GM20431 (cell line): ENCODE data around the gene PDE3B.

ENCODE experiments used
- in situ Hi-C: fragments of 300-500 bp; cut with MseI, MboI; formaldehyde crosslinking; loops from one replicate; pipeline ENCODE4 v1.15.0; 2020; ENCODE audit warnings: low sequenced_read_pairs; ENCODE audit not compliant: unreplicated experiment

The PDE3B gene

DNA sequence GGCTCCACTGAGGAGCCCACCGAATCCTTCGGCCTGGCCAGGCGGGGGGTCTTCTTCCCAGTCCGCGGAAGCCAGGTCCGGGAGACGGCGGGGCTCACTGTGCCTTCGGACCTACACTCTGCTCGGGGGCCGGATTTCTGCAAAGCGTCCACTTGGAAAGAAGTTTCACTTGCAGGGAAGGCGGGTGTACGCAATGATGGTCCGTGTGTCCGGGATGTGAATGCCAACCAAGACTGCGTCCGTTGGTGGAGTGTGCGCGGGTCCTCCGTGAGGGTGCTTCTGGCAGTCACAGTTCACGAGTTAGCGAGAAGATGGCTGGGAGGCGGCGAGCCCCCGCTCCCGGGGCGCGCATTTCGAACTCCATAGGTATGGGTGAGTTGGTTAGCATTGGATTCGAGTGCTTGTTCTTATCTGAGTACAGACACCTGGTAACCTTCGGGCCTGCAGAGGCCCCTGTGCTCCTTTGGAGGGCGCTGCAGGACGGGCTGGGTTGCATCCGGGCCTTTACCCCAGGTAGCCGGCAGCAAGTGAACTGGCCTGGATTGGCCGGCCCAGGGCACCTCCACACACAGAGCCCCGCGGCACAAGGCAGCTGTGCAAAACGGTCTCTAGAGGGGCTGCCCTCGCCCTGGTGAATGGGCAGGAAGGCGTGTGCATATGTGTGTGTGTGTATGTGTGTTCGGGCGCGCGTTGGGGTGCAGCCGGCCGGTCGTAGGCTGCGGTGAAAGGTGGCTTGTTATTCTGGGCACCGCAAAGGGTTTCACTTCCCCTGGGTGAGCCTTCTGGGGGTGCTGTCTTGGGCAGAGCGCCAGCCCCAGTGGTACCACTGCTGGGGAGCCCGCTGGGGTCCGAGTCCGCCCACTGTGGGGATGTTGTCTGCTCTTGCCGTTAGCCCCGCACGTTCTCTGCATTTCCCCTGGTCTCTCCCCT is 261.8 kb downstream of the PDE3B start:
- in situ Hi-C loops, result loop anchor here (25.0 kb wide), 1 partner anchor 368 kb away; no protein-coding TSS in a partner anchor

DNA sequence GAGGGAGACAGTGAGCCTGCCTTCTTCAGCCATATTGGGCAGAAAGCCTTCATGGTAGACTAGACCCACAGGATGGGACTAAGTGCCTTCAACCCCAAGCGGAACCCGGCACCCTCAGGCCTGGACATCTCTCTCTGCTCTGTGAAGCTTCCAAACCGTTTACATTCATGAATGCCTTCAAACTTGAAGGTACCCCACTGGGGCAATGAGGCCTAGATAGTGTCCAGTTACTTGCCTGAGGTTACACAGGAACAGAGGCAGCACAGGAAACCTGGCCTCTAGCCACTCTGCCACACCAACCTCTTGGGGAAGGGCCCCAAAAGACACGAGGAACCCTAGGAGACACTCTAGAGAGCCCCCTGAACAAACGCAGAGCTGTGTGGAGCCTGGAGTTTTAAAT is 263.0 kb downstream of the PDE3B start:
- in situ Hi-C loops, result loop anchor here (25.0 kb wide), 1 partner anchor 369 kb away; no protein-coding TSS in a partner anchor

DNA sequence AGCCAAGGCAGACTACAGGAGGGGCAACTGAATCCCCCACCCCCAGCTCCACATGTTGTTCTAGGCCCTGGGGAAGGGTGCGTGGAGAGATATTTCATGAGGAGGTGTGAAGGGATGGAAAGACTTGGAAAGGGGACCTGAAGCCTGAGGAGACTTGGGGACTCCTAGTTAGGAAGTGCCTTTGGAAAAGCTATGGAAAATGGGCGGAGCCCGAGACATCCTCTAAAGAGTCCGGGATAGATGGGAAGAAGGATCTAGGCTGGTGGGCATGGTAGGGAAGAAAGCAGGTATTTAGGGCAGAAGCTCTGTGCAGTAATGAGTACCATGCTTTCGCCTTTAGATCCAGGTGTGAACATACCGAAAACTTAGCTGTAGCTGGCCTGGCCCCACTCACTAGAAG is 263.4 kb downstream of the PDE3B start:
- in situ Hi-C loops, result loop anchor here (25.0 kb wide), 1 partner anchor 370 kb away; no protein-coding TSS in a partner anchor

DNA sequence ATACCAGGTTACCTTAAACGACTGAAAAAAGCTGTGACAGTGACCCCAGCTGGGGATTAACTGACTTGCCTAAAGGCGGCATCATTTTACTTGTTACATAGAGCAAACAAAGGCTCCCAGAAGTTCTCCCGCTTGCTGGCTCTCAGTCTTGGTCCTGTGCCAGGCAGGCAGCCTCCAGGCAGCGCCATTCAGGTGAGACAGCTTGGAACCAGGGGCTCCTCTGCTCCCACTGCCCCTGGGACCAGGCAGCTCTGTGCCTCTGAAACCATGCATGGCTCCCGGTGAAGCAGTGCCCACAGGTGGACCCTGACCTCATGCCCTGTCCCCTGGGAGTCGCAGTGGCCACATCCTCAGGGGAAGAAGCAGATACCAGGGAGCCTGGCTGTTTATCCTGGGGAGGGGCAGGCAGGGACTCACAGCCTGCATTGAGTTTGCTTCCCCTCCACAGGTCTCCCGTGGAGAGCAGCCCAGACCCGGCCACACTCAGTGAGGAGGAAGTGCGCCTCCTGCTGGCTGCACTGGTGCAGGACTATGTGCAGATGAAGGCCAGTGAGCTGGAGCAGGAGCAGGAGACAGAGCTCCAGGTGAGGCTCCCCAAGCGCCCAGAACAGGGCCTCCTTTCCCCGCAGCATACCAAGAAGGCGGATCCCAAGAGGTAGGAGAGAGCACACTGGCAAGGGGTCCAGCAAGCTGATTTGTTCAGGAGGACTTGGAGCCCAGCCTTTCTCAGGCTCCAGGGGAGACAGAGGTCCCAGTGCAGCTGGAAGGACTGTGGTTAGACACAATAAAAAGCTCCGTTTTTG is 264.0 kb downstream of the PDE3B start:
- in situ Hi-C loops, result loop anchor here (25.0 kb wide), 1 partner anchor 370 kb away; no protein-coding TSS in a partner anchor

DNA sequence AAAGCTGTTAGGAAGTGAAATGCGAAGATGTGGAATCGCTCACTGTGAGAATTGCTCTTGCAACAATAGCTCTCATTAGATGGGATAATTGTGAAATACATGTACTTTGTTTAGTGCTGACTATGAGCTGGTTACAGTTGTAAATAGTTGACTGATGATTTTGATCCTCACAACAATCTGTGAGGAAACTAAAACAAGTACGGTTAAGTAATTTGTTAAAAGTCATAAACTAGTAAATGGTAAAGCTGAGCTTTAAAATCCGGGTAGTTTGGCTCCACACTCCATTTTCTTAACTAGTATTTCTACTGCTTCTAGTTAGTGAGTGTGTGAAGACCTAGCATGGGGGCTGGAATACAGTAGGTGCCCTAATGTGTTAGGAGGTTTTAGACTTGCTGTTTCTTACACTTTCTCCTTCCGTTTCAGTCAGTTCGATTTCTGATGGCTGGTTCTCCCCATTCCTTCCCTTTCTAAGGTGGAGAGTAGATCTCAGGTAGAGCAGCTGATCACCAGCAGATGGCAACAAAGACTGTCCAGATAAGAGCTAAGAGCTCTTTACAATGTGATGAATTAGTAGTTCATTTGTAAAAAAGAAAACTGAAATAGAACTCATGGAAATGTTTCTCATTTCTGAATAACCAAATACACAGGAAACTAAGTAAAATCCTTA is 264.7 kb downstream of the PDE3B start:
- in situ Hi-C loops, result loop anchor here (25.0 kb wide), 1 partner anchor 371 kb away; no protein-coding TSS in a partner anchor

DNA sequence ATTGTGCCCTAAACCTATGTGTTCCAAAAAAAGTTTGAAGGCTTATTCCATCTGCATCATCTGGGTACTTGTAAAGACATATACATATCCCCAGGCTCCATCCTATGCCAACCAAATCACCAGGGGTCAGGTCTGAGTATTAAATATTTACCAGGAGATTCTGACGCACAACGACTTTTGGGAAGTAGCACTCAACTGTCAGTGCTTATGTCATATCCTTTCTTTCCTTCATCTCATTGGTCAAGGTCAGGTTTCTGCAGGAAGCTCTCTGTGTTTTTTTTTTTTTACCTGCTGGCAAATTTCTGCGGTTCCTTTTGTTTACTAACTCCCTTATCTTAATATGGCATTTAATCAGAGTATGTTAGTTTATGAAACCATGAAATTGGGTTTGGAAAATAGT is 270.9 kb downstream of the PDE3B start:
- in situ Hi-C loops, result loop anchor here (25.0 kb wide), 1 partner anchor 377 kb away; no protein-coding TSS in a partner anchor

DNA sequence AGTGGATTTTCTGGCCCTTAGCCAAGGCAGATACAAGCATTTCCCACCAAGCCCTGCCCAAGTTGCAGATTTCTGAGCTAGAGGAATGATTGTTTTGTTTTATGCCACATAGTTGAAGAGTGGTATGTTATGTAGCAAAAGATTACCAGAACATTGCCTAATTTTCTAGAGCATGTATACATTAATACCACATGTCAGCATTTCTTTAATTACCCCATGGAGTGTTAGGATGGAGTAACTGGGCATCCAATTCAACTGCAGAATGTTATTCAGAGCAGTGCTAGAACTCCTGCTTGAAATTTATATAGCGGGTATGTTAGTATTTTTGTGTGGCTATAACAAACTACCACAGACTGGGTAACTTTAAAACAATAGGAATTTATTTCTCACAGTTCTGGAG is 272.8 kb downstream of the PDE3B start:
- in situ Hi-C loops, result loop anchor here (25.0 kb wide), 1 partner anchor 379 kb away; no protein-coding TSS in a partner anchor
